HCT116 (cell line): Measurements from ENCODE around the gene SMIM20. TPM values are rescaled to one million over a fixed set of nuclear protein-coding genes. Genes with fewer than 3 reads are reported as not detected.

Source experiments
- ATAC-seq: fragments of 200-7000 bp; cut with Tn5 transposase; 2 replicates; pipeline ENCODE4 v1.9.1; 2020; ENCODE audit warnings: mild to moderate bottlenecking, moderate library complexity
- BruUV-seq: library from RNA; stranded (reverse); fragments of 400-500 nt; replicated peaks from 2 replicates; lab custom pipeline; 2021; lab: Mats Ljungman, UMichigan
- CTCF ChIA-PET: fragments of 300-600 bp; sonication (Branson Sonifier 250); formaldehyde crosslinking; loops from one replicate; lab custom pipeline; 2021; ENCODE audit warnings: antibody characterized with exemption; lab: Charles Lee
- POLR2A ChIA-PET: fragments of 300-600, 350-600 bp; sonication (Branson Sonifier 250); formaldehyde crosslinking; loops from one replicate; lab custom pipeline; 2021; ENCODE audit warnings: antibody characterized with exemption; lab: Charles Lee
- RAD21 ChIA-PET, 2 experiments: fragments of 300-600 bp; sonication (Branson Sonifier 250); formaldehyde crosslinking; loops; one replicate each; lab custom pipeline; 2023; ENCODE audit warnings: low total read pairs in 2 of 2; ENCODE audit not compliant: uncharacterized antibody in 2 of 2, unreplicated experiment in 2 of 2, low non-redundant PET in 1 of 2; lab: Charles Lee
- DNase-seq: peaks from one replicate; pipeline ENCODE4 v3.0.0-alpha.2; 2010; ENCODE audit warnings: low read depth, low spot score
- H2AFZ ChIP-seq: fragments of 200-600 bp; shearing (Covaris generic), sonication (generic); 2 replicates; pipeline ENCODE4 v1.6.1; 2017; ENCODE audit warnings: low read depth, mixed run types, mixed read lengths, antibody characterized with exemption, low read length; ENCODE audit not compliant: poor library complexity, severe bottlenecking
- H3K27ac ChIP-seq: 2 replicates; pipeline ENCODE4 v1.5.1; 2012; ENCODE audit warnings: low read depth, low read length
- H3K27me3 ChIP-seq: fragments of 200-600 bp; sonication (generic); 2 replicates; pipeline ENCODE4 v1.6.1; 2016; ENCODE audit warnings: mixed run types, low read length, mixed read lengths; ENCODE audit not compliant: insufficient read depth
- H3K36me3 ChIP-seq, 2 experiments: fragments of 200-500 bp in 1 of 2; fragments of 200-600 bp in 1 of 2; sonication (Bioruptor generic) in 1 of 2; sonication (generic) in 1 of 2; 2 replicates each; pipeline versions ENCODE4 v1.5.1 to v1.6.1; 2014 to 2016; ENCODE audit warnings: low read length in 2 of 2, inconsistent platforms in 1 of 2, mixed read lengths in 1 of 2, mixed run types in 1 of 2; ENCODE audit not compliant: insufficient read depth in 2 of 2, control insufficient read depth in 1 of 2
- H3K4me1 ChIP-seq, 2 experiments: fragments of 200-600 bp in 1 of 2; sonication (generic) in 1 of 2; 2 replicates each; pipeline versions ENCODE4 v1.5.1 to v1.6.1; 2012 to 2017; ENCODE audit warnings: low read length in 2 of 2, inconsistent platforms in 1 of 2, mild to moderate bottlenecking in 1 of 2, mixed read lengths in 1 of 2, mixed run types in 1 of 2, moderate library complexity in 1 of 2; ENCODE audit not compliant: insufficient read depth in 2 of 2, control insufficient read depth in 1 of 2
- H3K4me2 ChIP-seq: fragments of 200-600 bp; sonication (generic); 2 replicates; pipeline ENCODE4 v1.6.1; 2017; ENCODE audit warnings: mixed run types, low read length, mixed read lengths
- H3K4me3 ChIP-seq, 2 experiments: fragments of 200-600 bp in 1 of 2; sonication (generic) in 1 of 2; replicated peaks in 1 of 2; 2 replicates each; pipeline ENCODE4 v1.5.1; 2011 to 2016; ENCODE audit warnings: low read length in 2 of 2, control low read depth in 1 of 2, low read depth in 1 of 2, mild to moderate bottlenecking in 1 of 2, mixed read lengths in 1 of 2, mixed run types in 1 of 2
- H3K79me2 ChIP-seq: fragments of 200-600 bp; sonication (generic); 2 replicates; pipeline ENCODE4 v1.6.1; 2017; ENCODE audit warnings: mild to moderate bottlenecking, mixed run types, low read length, moderate library complexity, mixed read lengths; ENCODE audit not compliant: insufficient read depth
- H3K9ac ChIP-seq: fragments of 200-600 bp; sonication (generic); 2 replicates; pipeline ENCODE4 v1.6.1; 2016; ENCODE audit warnings: low read length, mixed read lengths
- H3K9me2 ChIP-seq: fragments of 200-600 bp; sonication (generic), shearing (Covaris generic); 2 replicates; pipeline ENCODE4 v1.6.1; 2017; ENCODE audit warnings: mixed run types, mild to moderate bottlenecking, moderate library complexity; ENCODE audit not compliant: insufficient read depth
- H3K9me3 ChIP-seq, 2 experiments: fragments of 200-500 bp in 1 of 2; fragments of 200-600 bp in 1 of 2; sonication (Bioruptor generic) in 1 of 2; sonication (generic) in 1 of 2; 2 replicates each; pipeline ENCODE4 v1.6.1; 2014 to 2017; ENCODE audit warnings: low read length in 2 of 2, mixed read lengths in 2 of 2, inconsistent platforms in 1 of 2, low read depth in 1 of 2, mild to moderate bottlenecking in 1 of 2, mixed run types in 1 of 2, moderate library complexity in 1 of 2; ENCODE audit not compliant: control insufficient read depth in 1 of 2, insufficient read depth in 1 of 2
- H4K20me1 ChIP-seq: fragments of 200-600 bp; sonication (generic), shearing (Covaris generic); 2 replicates; pipeline ENCODE4 v1.6.1; 2017; ENCODE audit warnings: mixed run types, mild to moderate bottlenecking, moderate library complexity; ENCODE audit not compliant: insufficient read depth
- CBX3 ChIP-seq: IDR thresholded peaks from 2 replicates; pipeline ENCODE4 v1.6.1; 2012; ENCODE audit warnings: low read depth
- EGR1 ChIP-seq: IDR thresholded peaks from 2 replicates; pipeline ENCODE4 v1.6.1; 2012; ENCODE audit warnings: low read depth
- ELF1 ChIP-seq: IDR thresholded peaks from 2 replicates; pipeline ENCODE4 v1.6.1; 2012; ENCODE audit warnings: low read depth, borderline replicate concordance
- EZH2phosphoT487 ChIP-seq: fragments of 200-600 bp; IDR thresholded peaks from 2 replicates; pipeline ENCODE4 v1.6.1; 2018; ENCODE audit warnings: antibody characterized with exemption, borderline replicate concordance
- POLR2AphosphoS5 ChIP-seq: IDR thresholded peaks from 2 replicates; pipeline ENCODE4 v1.6.1; 2011; ENCODE audit warnings: mild to moderate bottlenecking, low read depth, low read length, moderate library complexity
- SIN3A ChIP-seq: IDR thresholded peaks from 2 replicates; pipeline ENCODE4 v1.6.1; 2012; ENCODE audit warnings: low read depth
- SP1 ChIP-seq: IDR thresholded peaks from 2 replicates; pipeline ENCODE4 v1.6.1; 2012; ENCODE audit warnings: low read depth
- SRF ChIP-seq: IDR thresholded peaks from 2 replicates; pipeline ENCODE4 v1.6.1; 2012; ENCODE audit warnings: low read depth
- ZFX ChIP-seq: fragments of 450-650 bp; IDR thresholded peaks from 2 replicates; pipeline ENCODE4 v1.6.1; 2017
- intact Hi-C: fragments of 100-400 bp; cut with micrococcal nuclease; formaldehyde crosslinking; loops from 2 replicates; pipeline ENCODE4 v1.10.0; 2022
- total RNA-seq: library from RNA; stranded (reverse); gene quantifications from one replicate; pipeline ENCODE4 v1.2.1, GENCODE V29; 2021; ENCODE audit not compliant: unreplicated experiment
- TF ChIP-seq, protein P1 (sequence below): IDR thresholded peaks from 2 replicates; pipeline ENCODE4 v1.6.1; 2012; ENCODE audit warnings: low read depth
- TF ChIP-seq, protein P2 (sequence below), 3 experiments: fragments of 200-600 bp in 1 of 3; sonication (generic) in 1 of 3; IDR thresholded peaks in 2 of 3; conservative IDR thresholded peaks in 1 of 3; 2 replicates each; pipeline ENCODE4 v1.5.1; 2012 to 2017; ENCODE audit warnings: low read depth in 2 of 3, low read length in 2 of 3, antibody characterized with exemption in 1 of 3, borderline replicate concordance in 1 of 3, control low read depth in 1 of 3, mild to moderate bottlenecking in 1 of 3, mixed read lengths in 1 of 3, mixed run types in 1 of 3, moderate library complexity in 1 of 3; ENCODE audit not compliant: insufficient read depth in 1 of 3
- TF ChIP-seq, protein P3 (sequence below): IDR thresholded peaks from 2 replicates; pipeline ENCODE4 v1.6.1; 2012

Gene SMIM20
- total RNA-seq, 1 experiment from 2014 or later: 36.9 TPM

DNA sequence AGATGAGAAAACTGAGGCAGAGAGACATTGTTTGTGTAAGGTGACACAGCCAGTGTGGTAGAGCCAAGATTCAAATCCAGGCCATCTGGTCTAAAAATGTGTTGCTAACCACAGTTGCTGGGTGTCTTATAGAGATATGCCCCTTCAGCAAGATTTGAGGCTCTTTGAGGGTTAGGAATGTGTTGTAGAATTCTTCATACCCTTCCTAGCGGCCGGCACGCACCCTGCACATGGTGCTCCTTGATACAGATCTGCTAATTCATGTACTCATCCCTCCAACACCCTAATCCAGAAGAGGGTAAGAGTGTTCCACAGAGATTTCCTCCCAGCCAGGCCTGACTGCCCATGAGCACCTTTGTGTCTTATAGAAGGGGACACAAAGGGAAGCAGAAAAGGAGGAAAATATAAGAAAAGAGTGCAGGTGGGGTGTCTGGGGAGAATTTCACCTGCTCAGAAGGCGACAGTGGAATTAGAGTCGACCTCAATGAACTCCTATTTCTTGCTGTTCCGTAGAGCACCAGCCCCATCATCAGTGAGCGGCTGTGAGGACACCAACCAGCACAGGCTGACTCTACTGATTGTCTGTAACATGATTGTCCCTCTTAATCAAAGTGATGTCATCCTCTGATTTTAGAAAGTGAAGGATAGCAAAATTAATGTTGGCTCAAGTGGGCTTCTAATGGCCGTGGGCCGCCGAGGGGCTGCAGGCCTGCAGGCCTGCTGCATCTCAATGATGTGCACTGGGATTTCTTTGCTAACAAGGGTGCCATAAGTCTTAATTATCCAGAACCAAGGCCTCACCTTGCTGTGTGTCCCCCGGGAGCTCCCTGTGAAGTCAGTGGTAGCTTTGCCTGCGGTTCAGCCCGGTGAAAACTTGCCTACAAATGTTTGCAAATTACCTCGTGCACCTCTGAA is 24.2 kb upstream of the SMIM20 start:
- no peaks in the 10 kb centered on the region for H3K9me3 ChIP-seq
- H3K9me2 ChIP-seq: no peaks in the 10 kb centered on the region
- BruUV-seq: no TSS peak
- H3K4me2 ChIP-seq: no peak overlapping the region
- ATAC-seq: no peak
- H3K79me2 ChIP-seq: no peaks in the 10 kb centered on the region
- ChIA-PET CTCF (no interaction called here), POLR2A (no interaction called here), RAD21 (no interaction called here)
- no peaks in the 10 kb centered on the region for H3K36me3 ChIP-seq
- H3K9ac ChIP-seq: no peak overlapping the region
- no peak overlapping the region for H3K4me3 ChIP-seq
- no peaks in the 10 kb centered on the region for H4K20me1 ChIP-seq
- DNase-seq: no peak
- H3K27ac ChIP-seq: no peak overlapping the region
- intact Hi-C loops: no loop called here
- TF ChIP-seq SP1 (no peak), EGR1 (no peak), EZH2phosphoT487 (no peak), ZFX (no peak)
- no peak overlapping the region for H2AFZ ChIP-seq
- no peaks in the 10 kb centered on the region for H3K27me3 ChIP-seq
- H3K4me1 ChIP-seq: no peaks in the 10 kb centered on the region

DNA sequence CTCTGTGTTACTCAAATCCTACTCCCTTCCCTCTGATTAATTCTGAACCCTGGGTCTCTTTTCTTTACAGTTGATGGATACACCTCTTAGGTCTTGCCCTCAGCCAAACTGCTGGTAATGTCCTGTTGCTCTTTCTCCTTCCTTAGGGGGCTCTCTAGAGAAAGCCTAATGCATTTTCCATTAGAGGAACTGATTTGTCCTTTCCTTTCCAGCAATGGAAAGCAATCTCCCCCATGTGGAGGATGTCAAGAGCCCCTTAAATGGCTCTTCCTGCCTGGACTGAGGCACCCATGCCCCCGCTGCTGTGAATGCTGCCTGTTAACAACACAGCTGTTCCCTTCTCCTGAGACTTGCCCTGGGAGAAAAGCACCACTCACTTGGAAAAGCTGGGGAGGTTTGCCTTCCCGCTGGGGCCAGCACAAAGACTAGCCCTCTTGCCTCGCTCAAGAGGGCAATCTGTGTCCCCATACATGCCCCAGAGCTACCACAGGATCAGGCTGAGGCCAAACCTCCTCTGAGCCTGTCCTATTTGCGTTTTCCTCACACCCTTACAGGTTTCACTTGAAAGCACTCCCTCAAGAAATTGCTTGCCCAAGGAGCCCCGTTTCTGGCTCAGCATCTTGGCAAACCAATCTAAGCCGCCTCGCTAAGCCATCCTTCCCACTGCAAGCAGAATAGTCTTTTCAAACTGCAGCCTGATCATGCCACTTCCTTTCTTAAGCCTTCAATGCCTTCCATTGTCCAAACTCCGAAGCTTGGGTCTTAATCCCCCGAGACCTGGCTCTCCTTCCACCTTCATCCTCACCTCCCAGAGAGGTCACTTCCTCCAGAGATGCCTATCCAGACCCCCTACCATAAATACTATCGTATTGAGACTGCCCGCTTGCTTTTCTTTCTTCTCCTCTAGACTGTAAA is 23.2 kb upstream of the SMIM20 start:
- ChIA-PET RAD21 (no interaction called here), CTCF (no interaction called here), POLR2A (no interaction called here)
- Histone ChIP-seq H3K4me2 (no peak overlapping the region), H3K9me2 (no peaks in the 10 kb centered on the region), H3K36me3 (no peaks in the 10 kb centered on the region), H3K27me3 (no peaks in the 10 kb centered on the region), H3K79me2 (no peaks in the 10 kb centered on the region), H4K20me1 (no peaks in the 10 kb centered on the region), H3K4me3 (no peak overlapping the region), H3K9me3 (no peaks in the 10 kb centered on the region), H3K4me1 (no peaks in the 10 kb centered on the region), H2AFZ (no peak overlapping the region), H3K9ac (no peak overlapping the region), H3K27ac (no peak overlapping the region)
- intact Hi-C loops: no loop called here
- ATAC-seq: no peak
- no TSS peak for BruUV-seq
- DNase-seq: no peak
- TF ChIP-seq SRF: no peak
- TF ChIP-seq, protein P1, sequence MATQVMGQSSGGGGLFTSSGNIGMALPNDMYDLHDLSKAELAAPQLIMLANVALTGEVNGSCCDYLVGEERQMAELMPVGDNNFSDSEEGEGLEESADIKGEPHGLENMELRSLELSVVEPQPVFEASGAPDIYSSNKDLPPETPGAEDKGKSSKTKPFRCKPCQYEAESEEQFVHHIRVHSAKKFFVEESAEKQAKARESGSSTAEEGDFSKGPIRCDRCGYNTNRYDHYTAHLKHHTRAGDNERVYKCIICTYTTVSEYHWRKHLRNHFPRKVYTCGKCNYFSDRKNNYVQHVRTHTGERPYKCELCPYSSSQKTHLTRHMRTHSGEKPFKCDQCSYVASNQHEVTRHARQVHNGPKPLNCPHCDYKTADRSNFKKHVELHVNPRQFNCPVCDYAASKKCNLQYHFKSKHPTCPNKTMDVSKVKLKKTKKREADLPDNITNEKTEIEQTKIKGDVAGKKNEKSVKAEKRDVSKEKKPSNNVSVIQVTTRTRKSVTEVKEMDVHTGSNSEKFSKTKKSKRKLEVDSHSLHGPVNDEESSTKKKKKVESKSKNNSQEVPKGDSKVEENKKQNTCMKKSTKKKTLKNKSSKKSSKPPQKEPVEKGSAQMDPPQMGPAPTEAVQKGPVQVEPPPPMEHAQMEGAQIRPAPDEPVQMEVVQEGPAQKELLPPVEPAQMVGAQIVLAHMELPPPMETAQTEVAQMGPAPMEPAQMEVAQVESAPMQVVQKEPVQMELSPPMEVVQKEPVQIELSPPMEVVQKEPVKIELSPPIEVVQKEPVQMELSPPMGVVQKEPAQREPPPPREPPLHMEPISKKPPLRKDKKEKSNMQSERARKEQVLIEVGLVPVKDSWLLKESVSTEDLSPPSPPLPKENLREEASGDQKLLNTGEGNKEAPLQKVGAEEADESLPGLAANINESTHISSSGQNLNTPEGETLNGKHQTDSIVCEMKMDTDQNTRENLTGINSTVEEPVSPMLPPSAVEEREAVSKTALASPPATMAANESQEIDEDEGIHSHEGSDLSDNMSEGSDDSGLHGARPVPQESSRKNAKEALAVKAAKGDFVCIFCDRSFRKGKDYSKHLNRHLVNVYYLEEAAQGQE: no peak
- TF ChIP-seq CBX3: no peak
- no peak for TF ChIP-seq ZFX
- TF ChIP-seq SIN3A: no peak
- TF ChIP-seq, protein P2, sequence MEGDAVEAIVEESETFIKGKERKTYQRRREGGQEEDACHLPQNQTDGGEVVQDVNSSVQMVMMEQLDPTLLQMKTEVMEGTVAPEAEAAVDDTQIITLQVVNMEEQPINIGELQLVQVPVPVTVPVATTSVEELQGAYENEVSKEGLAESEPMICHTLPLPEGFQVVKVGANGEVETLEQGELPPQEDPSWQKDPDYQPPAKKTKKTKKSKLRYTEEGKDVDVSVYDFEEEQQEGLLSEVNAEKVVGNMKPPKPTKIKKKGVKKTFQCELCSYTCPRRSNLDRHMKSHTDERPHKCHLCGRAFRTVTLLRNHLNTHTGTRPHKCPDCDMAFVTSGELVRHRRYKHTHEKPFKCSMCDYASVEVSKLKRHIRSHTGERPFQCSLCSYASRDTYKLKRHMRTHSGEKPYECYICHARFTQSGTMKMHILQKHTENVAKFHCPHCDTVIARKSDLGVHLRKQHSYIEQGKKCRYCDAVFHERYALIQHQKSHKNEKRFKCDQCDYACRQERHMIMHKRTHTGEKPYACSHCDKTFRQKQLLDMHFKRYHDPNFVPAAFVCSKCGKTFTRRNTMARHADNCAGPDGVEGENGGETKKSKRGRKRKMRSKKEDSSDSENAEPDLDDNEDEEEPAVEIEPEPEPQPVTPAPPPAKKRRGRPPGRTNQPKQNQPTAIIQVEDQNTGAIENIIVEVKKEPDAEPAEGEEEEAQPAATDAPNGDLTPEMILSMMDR (IDR thresholded peaks at IDR 0.05 in 2 of 3, conservative IDR thresholded peaks at IDR 0.05 in 1 of 3; ENCODE audit: borderline replicate concordance in 1 of 3, insufficient read depth in 1 of 3, low read depth in 2 of 3, low read length in 2 of 3): no peak
- TF ChIP-seq POLR2AphosphoS5: no peak
- no peak for TF ChIP-seq ELF1
- TF ChIP-seq, protein P3, sequence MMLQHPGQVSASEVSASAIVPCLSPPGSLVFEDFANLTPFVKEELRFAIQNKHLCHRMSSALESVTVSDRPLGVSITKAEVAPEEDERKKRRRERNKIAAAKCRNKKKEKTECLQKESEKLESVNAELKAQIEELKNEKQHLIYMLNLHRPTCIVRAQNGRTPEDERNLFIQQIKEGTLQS: no peak
